ENCODE data around the gene ALKBH5. TPM values are rescaled to one million over a fixed set of nuclear protein-coding genes. Genes with fewer than 3 reads are reported as not detected.

ALKBH5 gene
- polyA plus RNA-seq, 3 donors = 50.4 to 79.1 (median 78.9) TPM

GRCh38 chr17:18224053-18224386 lies 40.4 kb downstream of the ALKBH5 start:
- DNase-seq = no peak
- Histone ChIP-seq H3K27me3 (ENCODE audit: control insufficient read depth in 2 of 2, insufficient read depth in 2 of 2, low read length in 2 of 2) (no peaks in the 10 kb centered on the region), H3K36me3 (replicated peaks in 1 of 2; ENCODE audit: control insufficient read depth in 1 of 2, insufficient read depth in 2 of 2, low read length in 2 of 2) (no peaks in the 10 kb centered on the region), H3K79me2 (ENCODE audit: insufficient read depth, low read length) (no peaks in the 10 kb centered on the region), H4K20me1 (ENCODE audit: insufficient read depth, low read length) (peaks cover 3% of the 10 kb centered on the region), H3K4me3 (replicated peaks in 1 of 3; ENCODE audit: low read depth in 2 of 3, low read length in 3 of 3) (no peak overlapping the region), H2AFZ (ENCODE audit: insufficient read depth, low read depth, low read length, poor library complexity, severe bottlenecking) (no peak overlapping the region), H3K27ac (ENCODE audit: low read depth in 1 of 2, low read length in 2 of 2) (no peak overlapping the region), H3K4me1 (ENCODE audit: control insufficient read depth in 1 of 2, insufficient read depth in 2 of 2, low read length in 2 of 2) (peaks cover 13 to 17% of the 10 kb centered on the region in 2 donors), H3K9me3 (replicated peaks in 1 of 2; ENCODE audit: control insufficient read depth in 1 of 2, insufficient read depth in 1 of 2, low read length in 2 of 2) (no peaks in the 10 kb centered on the region), H3K4me2 (replicated peaks; ENCODE audit: extremely low read depth, low read length, poor library complexity, severe bottlenecking) (no peak overlapping the region), H3K9ac (ENCODE audit: insufficient read depth, low read length, poor library complexity, severe bottlenecking) (no peak overlapping the region)
- H3K27ac Mint-ChIP-seq = peak overlapping the region in 1 of 7 donors; percentile 26
- no peak overlapping the region for H3K4me3 Mint-ChIP-seq
- 14% methylated on average over 1 of the region's 4 CpGs for WGBS (ENCODE audit: insufficient coverage)
- no peaks in the 10 kb centered on the region for H3K36me3 Mint-ChIP-seq
- H3K27me3 Mint-ChIP-seq (ENCODE audit: low read depth in 3 of 3) = peaks cover 3 to 9% (median 3%) of the 10 kb centered on the region in 3 donors
- intact Hi-C loops (cut with micrococcal nuclease) = no loop called here
- H3K9me3 Mint-ChIP-seq = peaks cover 0 to 2% (median 0%) of the 10 kb centered on the region in 7 donors
- TF ChIP-seq, protein P1, sequence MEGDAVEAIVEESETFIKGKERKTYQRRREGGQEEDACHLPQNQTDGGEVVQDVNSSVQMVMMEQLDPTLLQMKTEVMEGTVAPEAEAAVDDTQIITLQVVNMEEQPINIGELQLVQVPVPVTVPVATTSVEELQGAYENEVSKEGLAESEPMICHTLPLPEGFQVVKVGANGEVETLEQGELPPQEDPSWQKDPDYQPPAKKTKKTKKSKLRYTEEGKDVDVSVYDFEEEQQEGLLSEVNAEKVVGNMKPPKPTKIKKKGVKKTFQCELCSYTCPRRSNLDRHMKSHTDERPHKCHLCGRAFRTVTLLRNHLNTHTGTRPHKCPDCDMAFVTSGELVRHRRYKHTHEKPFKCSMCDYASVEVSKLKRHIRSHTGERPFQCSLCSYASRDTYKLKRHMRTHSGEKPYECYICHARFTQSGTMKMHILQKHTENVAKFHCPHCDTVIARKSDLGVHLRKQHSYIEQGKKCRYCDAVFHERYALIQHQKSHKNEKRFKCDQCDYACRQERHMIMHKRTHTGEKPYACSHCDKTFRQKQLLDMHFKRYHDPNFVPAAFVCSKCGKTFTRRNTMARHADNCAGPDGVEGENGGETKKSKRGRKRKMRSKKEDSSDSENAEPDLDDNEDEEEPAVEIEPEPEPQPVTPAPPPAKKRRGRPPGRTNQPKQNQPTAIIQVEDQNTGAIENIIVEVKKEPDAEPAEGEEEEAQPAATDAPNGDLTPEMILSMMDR (IDR thresholded peaks at IDR 0.05) = no peak
- H3K4me1 Mint-ChIP-seq = peaks cover 23% of the 10 kb centered on the region

- DNase-seq = no peak
- Histone ChIP-seq H3K36me3 (replicated peaks in 1 of 2; ENCODE audit: control insufficient read depth in 1 of 2, insufficient read depth in 2 of 2, low read length in 2 of 2) (no peaks in the 10 kb centered on the region), H3K4me1 (ENCODE audit: control insufficient read depth in 1 of 2, insufficient read depth in 2 of 2, low read length in 2 of 2) (peaks cover 13 to 17% of the 10 kb centered on the region in 2 donors), H3K27ac (ENCODE audit: low read depth in 1 of 2, low read length in 2 of 2) (no peak overlapping the region), H4K20me1 (ENCODE audit: insufficient read depth, low read length) (peaks cover 3% of the 10 kb centered on the region), H2AFZ (ENCODE audit: insufficient read depth, low read depth, low read length, poor library complexity, severe bottlenecking) (peak overlapping the region; percentile 76), H3K79me2 (ENCODE audit: insufficient read depth, low read length) (no peaks in the 10 kb centered on the region), H3K4me2 (replicated peaks; ENCODE audit: extremely low read depth, low read length, poor library complexity, severe bottlenecking) (peak overlapping the region; percentile 76), H3K4me3 (replicated peaks in 1 of 3; ENCODE audit: low read depth in 2 of 3, low read length in 3 of 3) (peak overlapping the region in 1 of 3 experiments; percentile 68), H3K9ac (ENCODE audit: insufficient read depth, low read length, poor library complexity, severe bottlenecking) (no peak overlapping the region), H3K9me3 (replicated peaks in 1 of 2; ENCODE audit: control insufficient read depth in 1 of 2, insufficient read depth in 1 of 2, low read length in 2 of 2) (no peaks in the 10 kb centered on the region), H3K27me3 (ENCODE audit: control insufficient read depth in 2 of 2, insufficient read depth in 2 of 2, low read length in 2 of 2) (no peaks in the 10 kb centered on the region)
- H3K27me3 Mint-ChIP-seq (ENCODE audit: low read depth in 3 of 3) = peaks cover 3 to 9% (median 5%) of the 10 kb centered on the region in 3 donors
- intact Hi-C loops (cut with micrococcal nuclease) = no loop called here
- 60% methylated on average over 15 of the region's 23 CpGs for WGBS (ENCODE audit: insufficient coverage)
- TF ChIP-seq, protein P1 (IDR thresholded peaks at IDR 0.05) = no peak
- peaks cover 23% of the 10 kb centered on the region for H3K4me1 Mint-ChIP-seq
- no peaks in the 10 kb centered on the region for H3K36me3 Mint-ChIP-seq
- peak overlapping the region in 2 of 7 donors; percentile 13 to 19 for H3K27ac Mint-ChIP-seq
- H3K9me3 Mint-ChIP-seq = peaks cover 0 to 2% (median 0%) of the 10 kb centered on the region in 7 donors
- peak overlapping the region; percentile 58 to 79 for H3K4me3 Mint-ChIP-seq
Measured at GRCh38 chr17:18224387-18225120, 40.9 kb downstream of the ALKBH5 start.

Data from CD14-positive monocyte (primary cell).